ENCODE results near the gene ZDHHC16.

GRCh38 chr10:97452352-97452751, 6.4 kb downstream of the ZDHHC16 start:
- TF ChIP-seq POLR2A (IDR thresholded peaks at IDR 0.05) (no peak), CTCF (IDR thresholded peaks at IDR 0.05) (no peak)
